ENCODE data around the gene STAMBPL1.

GRCh38 chr10:88946965-88947590 is 67.0 kb downstream of the STAMBPL1 start:
- TF ChIP-seq CTCF (IDR thresholded peaks at IDR 0.05) (no peak), POLR2A (IDR thresholded peaks at IDR 0.05) (no peak), EP300 (IDR thresholded peaks at IDR 0.05) (no peak), POLR2AphosphoS5 (IDR thresholded peaks at IDR 0.05) (no peak)
